Activated CD4-positive, alpha-beta T cell treated with anti-CD3 and anti-CD28 coated beads, Interleukin-2, amount 50 U/mL, for 1 hour (primary cell): Measurements from ENCODE around the gene TPSD1.
"Not testable (repeated sequence)": the region's sequence is repeated elsewhere in the genome, so short reads cannot be mapped to it uniquely, and the experiment has no call there.

ENCODE experiments used
- DNase-seq: peaks from one replicate; pipeline ENCODE4 v3.0.0-alpha.2; 2020

The TPSD1 gene

DNA sequence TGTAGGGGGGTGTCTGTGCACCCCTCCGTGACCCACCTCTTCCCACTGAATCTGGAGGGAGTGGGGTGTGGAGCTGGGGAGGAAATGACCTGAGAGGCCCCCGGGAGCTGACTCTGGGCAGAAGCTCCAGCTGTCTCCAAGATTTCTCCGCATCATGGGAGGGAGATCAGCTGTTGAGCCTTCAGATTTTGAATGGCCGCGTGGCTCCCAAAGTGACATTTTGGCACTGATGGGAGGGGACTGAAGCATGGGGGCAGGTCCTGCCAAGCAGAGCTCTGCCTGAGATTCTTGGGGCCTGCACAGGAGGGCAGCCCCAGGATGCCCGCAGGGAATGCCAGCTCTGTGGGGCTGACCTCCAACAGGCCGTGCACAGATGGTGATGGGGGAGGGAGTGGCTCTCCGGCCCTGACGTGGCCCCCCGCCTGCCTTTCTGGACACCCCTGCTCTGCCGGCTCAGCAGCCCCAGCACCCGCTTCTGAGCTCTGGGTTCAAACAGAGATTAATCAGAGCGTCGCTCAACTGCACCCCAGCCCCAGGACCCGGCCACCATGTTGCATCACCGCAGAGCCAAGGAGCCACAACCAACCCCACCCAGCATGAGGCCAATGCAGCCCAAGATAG lies 28.2 kb downstream of the TPSD1 start:
- no peak for DNase-seq

DNA sequence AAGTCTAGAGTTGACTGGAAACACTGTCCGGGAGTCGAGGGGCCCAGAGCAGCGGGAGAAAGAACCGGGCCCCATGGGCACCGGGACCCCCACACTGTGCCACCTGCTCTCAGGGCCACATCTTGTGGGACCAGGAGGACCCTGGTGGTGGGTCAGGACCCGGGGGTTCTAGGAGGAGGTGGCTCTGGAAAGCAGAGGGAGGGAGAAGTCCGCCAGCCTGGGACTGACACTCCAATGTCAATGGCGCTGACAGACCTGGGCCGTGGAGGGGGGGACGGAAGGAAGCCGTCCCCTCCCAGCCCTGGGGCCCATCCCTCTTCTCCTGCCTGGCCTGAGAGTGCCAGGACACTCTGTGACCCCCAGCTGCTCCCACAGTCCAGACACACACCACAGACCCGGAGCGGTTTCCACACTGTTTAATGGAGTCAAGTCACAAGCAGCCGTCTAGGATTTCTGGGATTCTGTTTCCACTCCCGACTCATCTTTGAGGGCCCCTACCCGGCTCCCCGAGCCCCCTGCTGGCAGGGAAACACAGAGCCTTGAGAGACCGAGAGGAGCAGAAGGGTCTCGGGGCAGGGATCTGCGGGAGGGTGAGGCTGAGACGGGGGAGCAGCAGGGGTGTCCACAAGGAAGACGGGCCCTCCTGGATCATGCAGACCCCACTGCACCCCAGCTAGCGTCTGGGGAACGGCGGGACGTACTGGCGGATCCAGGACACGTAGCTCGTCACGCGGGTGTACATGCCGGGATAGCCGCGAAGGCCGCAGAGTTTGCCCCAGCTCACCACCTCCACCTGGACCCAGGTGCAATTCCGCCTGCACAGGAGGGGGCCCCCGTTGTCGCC lies 30.0 kb downstream of the TPSD1 start:
- no peak for DNase-seq

DNA sequence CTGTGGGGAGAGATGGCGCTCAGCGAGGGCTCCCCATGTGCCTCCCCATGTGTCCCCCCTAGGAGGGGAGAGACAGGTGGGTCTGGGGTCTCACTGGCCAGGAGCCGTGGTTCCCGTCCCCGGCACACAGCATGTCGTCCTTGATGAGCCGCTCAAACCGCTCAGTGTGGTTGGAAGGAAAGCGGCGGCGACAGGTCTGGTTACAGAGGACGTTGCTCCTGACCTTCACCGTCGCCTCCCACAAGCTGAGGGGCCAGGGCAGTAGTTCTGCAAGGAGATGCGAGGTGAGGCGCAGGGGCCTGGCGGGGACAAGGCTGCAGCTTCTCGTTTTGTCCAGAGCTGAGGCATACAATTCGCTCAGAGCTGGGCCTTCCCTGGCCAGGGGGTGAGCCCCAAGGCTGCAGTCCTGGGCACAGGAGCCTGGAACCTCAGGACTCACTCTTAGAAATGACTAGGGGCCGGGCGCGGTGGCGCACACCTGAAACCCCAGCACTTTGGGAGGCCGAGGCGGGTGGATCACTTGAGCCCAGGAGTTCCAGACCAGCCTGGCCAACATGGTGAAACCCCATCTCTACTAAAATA lies 30.7 kb downstream of the TPSD1 start:
- no peak for DNase-seq

DNA sequence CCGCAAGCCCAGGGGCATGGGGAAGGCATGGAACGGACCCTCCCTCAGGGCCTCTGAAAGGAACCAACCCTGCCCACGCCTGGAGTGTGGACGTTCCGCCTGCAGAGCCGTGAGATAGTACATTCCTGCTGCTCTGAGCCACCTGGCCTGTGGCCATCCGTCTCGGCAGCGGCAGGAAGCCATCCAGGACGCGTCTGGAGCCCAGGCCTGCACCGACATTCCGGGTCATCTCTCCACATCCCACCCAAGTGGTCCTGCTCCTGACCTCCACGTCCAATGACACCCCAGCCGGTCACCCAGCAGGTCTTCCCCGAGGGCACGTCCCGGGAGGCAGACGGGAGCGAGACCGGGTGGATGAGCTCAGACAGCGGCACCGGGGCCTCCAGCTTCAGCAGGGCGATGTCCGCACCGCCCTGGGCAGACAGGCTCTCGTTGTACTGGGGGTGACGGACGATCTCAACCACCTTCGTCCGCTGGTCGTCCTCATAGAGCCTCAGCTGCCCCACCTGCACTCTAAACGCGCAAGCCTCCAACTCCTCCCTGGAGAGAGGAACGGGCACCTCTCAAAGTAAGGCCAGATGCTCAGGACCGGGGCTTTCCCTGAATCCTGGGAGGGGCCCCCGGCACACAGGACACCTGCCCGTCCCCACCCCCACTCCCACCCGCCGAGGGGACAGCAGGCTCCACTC lies 32.3 kb downstream of the TPSD1 start:
- no peak for DNase-seq

DNA sequence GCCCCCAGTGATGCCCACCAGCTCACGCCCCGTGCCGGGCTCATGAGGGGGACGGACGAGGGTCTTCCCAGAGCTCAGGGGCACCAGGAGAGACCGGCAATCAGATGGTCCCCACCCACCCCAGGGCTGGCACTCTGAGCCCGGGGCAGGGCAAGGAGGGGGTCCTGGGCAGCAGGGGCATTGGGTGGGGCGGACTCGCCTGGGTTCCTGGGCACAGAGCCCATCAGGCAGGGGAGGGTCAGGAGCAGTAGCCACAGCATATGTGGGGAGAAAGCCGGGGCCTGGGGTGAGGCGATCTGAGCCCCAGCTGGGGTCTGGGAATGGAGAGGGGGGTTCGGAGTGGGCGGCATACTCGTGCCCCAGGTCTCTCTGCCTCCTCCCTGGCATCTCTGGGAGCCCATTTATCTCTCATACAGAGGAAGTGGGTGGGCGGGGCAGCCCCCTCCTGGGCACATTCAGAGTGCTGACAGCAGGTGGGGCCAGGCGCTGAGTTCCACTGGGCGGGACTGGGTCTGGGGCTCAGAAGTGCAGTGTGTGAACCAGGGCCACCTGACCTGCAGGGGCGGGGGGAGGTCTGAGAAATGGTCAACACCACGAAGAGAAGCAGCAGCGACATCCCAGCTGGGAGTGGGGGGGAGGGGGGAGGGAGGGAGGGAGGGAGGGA lies 33.1 kb downstream of the TPSD1 start:
- DNase-seq: no peak

DNA sequence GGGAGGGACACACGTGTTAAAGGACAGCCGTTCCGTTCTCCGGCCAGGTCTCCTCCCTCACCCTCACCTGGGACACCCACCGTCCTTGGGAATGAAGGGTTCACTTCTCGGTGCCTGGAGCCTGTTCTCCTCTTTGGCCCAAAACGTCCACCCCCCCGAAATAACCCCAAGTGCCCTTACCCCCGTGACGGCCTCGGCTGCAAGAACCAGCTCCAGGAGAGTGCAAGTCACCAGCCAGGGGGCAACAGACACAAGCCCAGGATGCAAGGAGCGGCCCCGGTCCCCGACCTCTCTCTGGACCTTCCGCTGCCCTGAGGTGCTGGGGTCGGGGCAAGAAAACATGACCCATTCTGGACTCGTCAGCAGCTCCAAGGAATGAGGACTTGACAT lies 33.6 kb downstream of the TPSD1 start:
- DNase-seq: no peak

DNA sequence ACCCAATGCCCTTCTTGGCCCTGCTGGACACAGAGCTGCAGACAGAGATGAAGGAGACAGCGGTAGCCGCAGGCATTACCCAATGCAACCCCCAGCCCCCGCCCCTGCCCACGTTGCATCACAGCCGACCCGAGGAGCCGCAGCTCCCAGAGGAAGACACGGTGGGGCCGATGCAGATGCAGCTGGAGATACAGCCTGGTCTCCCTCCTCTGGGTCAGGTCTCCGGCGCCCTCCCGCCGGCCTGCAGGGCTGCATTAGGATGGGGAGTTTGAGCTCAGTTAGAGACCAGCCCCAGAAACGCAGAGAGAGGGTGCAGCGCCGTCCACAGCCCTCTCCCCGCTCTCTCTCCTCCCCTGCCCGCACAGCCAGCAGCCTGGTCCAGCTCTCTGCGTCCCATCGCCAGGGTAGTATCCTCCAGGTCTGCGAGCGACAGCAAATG lies 34.2 kb downstream of the TPSD1 start:
- DNase-seq: no peak

DNA sequence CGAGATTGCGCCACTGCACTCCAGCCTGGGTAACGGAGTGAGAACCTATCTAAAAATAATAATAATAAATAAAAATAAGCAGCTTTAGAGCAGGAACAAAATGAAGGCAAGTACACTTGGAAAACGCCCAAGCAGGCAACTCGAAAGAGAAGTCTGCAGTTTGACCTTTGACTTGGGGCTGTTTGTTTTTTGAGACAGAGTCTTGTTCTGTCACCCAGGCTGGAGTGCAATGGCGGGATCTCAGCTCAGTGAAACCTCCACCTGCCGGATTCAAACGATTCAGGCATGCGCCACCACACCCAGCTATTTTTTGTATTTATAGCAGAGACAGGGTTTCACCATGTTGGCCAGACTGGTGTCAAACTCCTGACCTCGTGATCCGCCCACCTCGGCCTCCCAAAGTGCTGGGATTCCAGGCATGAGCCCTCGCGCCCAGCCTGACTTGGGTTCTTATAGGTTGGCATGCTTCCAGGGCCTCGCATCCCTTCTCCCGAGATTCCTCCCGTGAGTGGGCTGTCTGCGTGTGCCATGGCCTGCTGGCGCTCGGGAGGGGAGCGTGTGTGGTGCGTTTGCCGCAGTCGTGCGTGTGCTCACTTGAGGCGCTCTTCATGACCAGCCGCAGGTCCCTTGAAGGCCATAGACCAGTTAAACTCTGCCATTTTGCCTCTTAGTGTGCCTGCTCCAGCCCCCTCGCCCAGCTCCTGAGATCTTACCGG lies 35.1 kb downstream of the TPSD1 start:
- DNase-seq: no peak

DNA sequence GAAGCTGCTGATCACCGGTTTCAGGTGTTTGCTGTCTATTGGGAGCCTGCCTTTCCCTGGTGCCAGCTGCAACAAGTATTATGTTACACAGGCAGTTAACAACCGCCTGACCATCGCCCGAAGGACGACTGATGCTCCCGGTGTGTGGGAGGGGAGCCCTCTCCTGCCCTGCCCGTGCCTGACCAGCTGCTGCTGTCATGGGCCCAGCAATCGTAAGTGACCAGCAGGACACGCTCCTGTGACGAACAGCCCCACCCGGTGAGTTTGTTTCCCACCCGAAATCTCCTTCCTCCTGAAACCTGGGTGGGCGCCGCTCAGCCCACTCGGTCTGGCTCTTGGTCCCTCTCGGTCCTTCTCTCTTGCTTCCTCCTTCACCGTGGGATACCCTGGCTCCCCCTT lies 35.7 kb downstream of the TPSD1 start:
- DNase-seq: no peak

DNA sequence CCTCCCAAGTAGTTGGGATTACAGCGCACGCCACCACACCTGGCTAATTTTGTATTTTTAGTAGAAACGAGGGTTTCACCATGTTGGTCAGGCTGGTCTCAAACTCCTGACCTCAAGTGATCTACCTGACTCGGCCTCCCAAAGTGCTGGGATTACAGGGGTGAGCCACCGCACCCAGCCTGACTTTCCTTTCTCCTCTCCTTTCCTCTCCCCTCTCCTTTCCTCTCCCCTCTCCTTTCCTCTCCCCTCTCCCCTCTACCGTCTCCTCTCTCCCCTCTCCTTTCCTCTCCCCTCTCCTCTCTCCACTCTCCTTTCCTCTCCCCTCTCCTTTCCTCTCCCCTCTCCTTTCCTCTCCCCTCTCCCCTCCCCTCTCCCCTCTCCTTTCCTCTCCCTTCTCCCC lies 36.3 kb downstream of the TPSD1 start:
- not testable (repeated sequence) for DNase-seq

DNA sequence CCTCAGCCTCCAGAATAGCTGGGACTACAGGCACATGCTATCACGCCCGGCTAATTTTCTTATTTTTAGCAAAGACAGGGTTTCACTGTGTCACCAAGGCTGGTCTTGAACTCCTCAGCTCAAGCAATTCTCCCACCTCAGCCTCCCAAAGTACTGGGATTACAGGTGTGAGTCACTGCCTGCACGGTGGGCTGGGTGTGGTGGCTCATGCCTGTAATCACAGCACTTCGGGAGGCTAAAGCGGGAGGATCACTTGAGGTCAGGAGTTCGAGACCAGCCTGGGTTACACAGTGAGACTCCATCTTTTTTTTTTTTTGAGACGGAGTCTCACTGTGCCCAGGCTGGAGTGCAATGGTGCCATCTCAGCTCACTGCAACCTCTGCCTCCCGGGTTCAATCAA lies 36.9 kb downstream of the TPSD1 start:
- DNase-seq: not testable (repeated sequence)

DNA sequence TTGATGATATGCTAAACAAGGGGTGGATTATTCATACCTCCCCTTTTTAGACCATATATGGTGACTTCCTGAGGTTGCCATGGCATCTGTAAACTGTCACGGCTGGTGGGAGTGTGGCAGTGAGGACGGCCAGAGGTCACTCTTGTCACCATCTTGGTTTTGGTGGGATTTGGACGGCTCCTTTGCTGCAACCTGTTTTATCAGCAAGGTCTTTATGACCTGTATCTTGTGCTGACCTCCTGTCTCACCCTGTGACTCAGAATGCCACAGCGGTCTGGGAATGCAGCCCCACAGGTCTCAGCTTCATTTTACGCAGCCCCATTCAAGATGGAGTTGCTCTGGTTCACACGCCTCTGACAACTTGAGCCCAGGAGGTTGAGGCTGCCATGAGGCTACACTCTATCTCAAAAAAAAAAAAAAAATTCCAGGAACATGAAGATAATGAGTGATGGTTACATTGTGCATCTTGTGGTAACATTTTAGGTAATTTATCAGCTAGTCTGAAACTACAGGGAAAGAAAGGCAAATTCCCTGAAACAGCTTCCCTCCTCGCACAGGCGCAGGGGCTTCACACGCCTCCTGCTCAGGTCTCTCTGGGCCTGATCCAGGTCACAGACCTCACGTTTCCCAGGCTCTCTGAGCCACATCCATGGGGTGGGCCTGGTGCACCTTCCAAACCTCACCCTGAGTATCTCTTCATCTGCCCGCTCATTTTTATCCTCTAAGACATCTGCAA lies 38.2 kb downstream of the TPSD1 start:
- no peak for DNase-seq

DNA sequence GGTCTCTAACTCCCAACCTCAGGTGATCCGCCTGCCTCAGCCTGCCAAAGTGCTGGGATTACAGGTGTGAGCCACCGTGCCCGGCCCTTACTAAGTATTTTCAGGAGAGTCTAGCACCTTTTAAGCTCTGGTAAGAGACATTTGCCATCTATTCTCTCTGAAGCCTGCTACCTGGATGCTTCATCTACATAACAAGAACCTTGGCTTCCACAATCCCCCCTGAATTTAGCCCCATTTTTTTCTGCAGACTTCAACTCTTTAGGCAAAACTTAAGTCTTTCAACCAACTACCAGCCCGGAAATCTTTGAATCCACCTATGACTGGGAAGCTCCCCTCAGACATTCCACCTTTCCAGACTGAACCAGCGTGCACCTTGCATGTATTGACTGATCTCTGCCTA lies 39.6 kb downstream of the TPSD1 start:
- no peak for DNase-seq

DNA sequence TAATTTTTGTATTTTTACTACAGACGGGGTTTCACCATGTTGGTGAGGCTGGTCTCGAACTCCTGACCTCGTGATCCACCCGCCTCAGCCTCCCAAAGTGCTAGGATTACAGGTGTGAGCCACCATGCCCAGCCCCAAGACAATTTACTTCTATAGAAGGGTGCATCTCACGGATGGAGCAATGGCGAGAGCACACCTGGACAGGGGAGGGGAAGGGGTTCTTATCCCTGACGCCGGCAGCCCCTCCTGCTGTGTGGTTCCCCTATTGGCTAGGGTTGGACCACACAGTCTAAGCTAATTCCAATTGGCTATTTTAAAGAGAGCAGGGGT lies 40.8 kb downstream of the TPSD1 start:
- not testable (repeated sequence) for DNase-seq

DNA sequence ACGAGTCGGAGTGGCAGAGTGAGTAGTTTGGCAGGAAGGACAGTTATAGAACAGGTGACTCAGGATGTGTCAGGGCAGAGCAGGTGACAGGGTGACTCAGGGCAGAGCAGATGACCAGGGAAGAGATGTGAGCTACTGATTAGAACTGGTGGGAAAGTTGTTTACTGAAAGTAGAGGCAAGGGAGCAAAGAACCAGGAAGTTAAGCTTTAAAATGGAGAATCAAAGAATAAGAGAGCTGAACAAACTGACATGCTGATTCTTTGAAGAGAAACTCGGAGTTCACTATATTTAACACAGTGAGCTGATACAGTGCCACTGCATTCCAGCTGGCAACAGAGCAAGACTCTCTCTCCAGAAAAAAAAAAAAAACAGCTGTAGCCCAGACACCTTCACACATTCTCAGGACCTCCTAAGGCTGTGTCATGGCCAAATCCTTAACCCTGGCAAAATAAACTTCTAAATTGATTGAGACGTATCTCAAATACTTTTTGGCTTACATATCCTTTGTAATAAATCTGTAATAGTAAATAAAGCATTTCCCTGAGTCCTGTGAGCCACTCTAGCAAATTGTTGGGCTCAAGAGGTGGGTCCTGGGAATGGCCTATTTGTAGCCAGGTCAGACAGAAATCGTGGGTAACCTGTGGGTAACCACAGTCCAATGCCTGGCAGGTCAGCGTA lies 41.3 kb downstream of the TPSD1 start:
- DNase-seq: no peak

DNA sequence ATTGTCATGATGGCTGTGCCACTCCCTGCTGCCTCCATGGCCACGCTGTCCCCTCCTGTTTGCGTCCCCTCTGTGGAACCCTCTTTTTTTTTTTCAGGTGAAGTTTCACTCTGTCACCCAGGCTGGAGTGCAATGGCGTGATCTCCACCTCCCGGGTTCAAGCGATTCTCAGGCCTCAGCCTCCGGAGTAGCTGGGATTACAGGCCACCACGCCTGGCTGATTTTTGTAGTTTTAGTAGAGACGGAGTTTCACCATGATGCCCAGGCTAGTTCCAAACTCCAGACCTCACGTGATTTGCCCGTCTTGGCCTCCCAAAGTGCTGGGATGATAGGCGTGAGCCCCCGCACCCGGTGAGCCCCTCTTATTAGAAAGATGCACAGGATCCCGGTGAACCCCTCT lies 42.5 kb downstream of the TPSD1 start:
- DNase-seq: no peak

DNA sequence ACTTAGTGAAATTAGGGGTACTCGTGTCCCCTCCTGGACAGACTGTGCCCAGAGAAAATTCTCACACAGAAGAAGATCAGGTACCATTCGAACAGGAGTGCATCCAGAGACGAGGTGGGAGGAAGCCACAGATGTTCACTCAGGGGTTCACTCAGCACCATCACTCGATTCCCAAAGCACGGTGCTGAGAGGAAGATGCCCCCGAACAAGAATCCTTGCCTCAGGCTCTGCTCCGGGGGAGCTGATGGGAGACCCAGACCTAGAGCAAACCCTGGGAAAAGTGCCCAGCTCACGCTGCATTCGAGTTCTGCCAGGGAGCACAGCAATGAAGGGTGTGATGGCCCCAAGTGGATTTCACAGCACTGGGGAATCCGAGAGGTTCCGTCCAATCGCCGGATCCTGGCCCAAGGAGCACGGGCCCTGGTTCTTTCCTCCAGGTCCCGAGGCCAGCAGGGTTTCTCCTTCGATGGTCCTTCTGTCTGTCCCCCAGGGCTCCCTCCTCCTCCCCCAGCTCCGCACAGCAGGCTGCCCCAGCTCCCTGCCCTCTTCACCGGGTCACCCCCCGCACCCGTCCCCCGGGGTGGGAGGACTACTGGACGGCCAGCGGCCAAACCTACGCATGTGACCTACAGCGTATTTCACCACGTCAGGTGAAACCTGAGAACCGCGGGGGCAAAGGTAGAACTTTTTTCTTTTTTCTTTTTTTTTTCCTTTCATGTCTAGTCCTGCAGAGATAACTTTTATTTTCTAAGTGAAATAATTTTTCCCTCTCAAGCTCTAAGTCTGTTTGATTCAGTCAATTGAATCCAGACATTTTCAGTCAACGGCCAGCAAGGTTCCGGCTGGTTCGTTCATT lies 43.4 kb downstream of the TPSD1 start:
- DNase-seq: no peak

DNA sequence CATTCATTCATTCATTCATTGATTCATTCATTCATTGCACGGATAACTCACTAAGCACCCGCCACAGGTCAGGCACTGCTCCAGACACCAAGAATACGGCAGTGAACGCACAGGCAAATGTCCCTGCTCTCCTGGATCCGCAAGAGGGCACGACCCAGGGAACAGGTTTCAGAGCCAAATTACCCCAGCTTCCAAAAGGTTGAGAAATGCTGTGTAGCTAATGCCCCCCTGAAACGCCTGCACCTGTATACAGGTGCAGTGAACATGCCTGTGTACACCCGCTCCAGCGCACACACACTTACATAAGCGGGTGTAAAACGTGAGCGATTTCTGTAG lies 44.0 kb downstream of the TPSD1 start:
- no peak for DNase-seq

DNA sequence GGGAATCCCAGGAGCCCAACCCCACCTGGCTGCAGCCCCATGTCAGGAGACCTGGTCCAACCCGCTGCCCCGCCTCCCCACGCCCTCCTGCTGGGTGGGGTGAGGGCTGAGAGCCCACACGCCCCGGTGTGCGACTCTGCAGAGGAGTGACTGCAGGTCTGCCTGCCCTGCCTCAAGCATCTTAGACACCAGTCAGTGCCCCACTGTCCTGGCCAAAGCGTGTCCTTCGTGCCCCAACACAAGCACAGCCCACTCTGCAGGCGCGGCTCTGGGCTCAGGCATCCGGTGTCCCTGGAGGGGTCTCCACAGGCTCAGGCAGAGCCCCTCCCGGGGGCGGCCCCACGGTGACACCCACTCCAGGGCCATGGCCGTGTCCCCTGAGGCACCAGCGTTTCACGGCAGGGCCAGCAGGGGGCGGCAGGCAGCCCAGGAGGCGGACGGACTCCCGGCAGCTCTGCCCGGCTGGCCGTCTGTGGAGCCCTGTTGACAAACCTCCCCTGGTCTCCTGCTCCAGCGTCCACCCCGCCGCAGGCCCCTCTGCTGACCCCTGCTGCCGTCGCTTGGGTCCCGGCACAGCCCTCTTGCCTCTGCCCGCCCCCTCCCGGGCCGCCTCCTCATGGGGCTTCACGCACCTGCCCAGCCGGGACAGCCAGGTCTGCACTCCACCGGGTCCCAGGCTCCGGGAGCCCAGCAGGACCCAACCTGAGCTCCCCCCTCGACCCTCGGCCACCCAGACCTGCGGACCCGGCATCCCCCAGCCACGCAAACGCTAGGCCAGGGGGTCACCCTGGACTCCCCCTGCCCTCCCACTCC lies 45.0 kb downstream of the TPSD1 start:
- DNase-seq: peak; percentile 71
